Upper lobe of right lung (tissue), 1 donor: Measurements from ENCODE around the gene LRRC10B. TPM values are rescaled to one million over a fixed set of nuclear protein-coding genes. Genes with fewer than 3 reads are reported as not detected.

ENCODE experiments used
- ATAC-seq: fragments of 200-7000 bp; cut with Tn5 transposase; one replicate; pipeline ENCODE4 v1.9.1; 2020; ENCODE audit warnings: mild to moderate bottlenecking, moderate library complexity
- DNase-seq: peaks from one replicate; pipeline ENCODE4 v3.0.0-alpha.2; 2020
- H3K27ac ChIP-seq: fragments of 200-600 bp; one replicate; pipeline ENCODE4 v1.8.0; 2022
- H3K27me3 ChIP-seq: fragments of 200-600 bp; one replicate; pipeline ENCODE4 v1.8.0; 2022; ENCODE audit warnings: mild to moderate bottlenecking
- H3K36me3 ChIP-seq: fragments of 200-600 bp; one replicate; pipeline ENCODE4 v1.8.0; 2022
- H3K4me1 ChIP-seq: fragments of 200-600 bp; one replicate; pipeline ENCODE4 v1.8.0; 2022
- H3K4me3 ChIP-seq: fragments of 200-600 bp; one replicate; pipeline ENCODE4 v1.8.0; 2022; ENCODE audit warnings: mild to moderate bottlenecking
- H3K9me3 ChIP-seq: fragments of 200-600 bp; one replicate; pipeline ENCODE4 v1.8.0; 2022
- CTCF ChIP-seq: fragments of 200-600 bp; IDR thresholded peaks from one replicate; pipeline ENCODE4 v1.8.0; 2022; ENCODE audit warnings: antibody characterized with exemption
- intact Hi-C: fragments of 100-400 bp; cut with DNase I; formaldehyde crosslinking; loops from one replicate; pipeline ENCODE4 v1.11.0; 2022
- total RNA-seq: library from RNA; stranded (reverse); fragmentation: NEBNext Ultra II Directional; extraction: Animal tissue kit (Norgen Biotek cat#: 25700); gene quantifications from one replicate; pipeline ENCODE4 v1.2.1, GENCODE V29; 2021
- donor health status: DM: no; HTN: yes; CAD: no; lungs with severe emphysema.

Gene LRRC10B
- total RNA-seq, 1 donor from 2014 or later: 0.29 TPM

DNA sequence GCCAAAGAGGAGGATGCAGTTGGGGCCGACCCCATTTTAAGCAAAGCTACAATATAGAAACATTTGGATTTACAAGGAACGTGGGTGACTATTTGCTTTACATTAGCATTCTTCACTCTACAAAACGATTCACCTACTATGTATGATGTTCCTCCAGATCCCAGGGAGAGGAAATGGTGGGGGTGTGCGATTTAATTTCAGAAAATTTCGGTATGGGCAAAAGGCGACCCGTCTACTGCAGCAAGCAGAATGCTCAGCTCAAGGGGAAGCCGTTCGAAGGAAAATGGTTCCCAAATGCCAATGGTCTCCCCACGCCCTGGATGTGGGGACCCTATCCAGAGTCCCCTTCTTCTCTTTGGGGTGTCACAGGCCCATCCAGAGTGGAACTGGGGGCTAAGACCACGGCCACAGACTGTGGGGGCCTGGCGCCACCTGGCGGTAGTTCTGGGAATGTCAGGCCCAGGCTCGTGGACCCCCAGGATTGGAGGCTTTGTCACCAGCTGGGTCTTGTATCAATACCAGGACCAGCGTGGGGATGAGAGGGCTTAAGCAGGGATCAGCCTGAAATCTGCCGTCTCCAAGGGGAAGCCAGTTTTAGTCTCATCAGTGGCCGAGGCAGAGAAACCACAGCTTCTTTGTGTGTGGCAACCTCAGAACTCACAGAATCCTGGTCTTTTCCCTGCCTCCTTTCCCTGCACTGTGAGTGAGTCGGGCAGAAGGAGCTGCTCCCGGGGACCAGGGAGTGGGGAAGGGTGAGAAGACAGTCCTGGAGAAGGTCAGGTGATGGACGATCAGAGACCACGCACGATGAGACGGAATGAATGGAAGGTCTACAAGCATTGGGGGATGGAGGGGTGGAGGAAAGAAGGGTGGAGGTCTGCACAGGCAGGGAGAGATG lies 8.4 kb downstream of the LRRC10B start:
- Histone ChIP-seq H3K27me3 (no peaks in the 10 kb centered on the region), H3K9me3 (no peaks in the 10 kb centered on the region), H3K4me1 (peaks cover 7% of the 10 kb centered on the region), H3K36me3 (no peaks in the 10 kb centered on the region), H3K4me3 (no peak overlapping the region), H3K27ac (no peak overlapping the region)
- DNase-seq (no peak), ATAC-seq (peak; percentile 60)
- TF ChIP-seq CTCF: peak; percentile 96
- intact Hi-C loops: loop anchor here (10.0 kb wide), 1 partner anchor 1068 kb away; no protein-coding TSS in a partner anchor

DNA sequence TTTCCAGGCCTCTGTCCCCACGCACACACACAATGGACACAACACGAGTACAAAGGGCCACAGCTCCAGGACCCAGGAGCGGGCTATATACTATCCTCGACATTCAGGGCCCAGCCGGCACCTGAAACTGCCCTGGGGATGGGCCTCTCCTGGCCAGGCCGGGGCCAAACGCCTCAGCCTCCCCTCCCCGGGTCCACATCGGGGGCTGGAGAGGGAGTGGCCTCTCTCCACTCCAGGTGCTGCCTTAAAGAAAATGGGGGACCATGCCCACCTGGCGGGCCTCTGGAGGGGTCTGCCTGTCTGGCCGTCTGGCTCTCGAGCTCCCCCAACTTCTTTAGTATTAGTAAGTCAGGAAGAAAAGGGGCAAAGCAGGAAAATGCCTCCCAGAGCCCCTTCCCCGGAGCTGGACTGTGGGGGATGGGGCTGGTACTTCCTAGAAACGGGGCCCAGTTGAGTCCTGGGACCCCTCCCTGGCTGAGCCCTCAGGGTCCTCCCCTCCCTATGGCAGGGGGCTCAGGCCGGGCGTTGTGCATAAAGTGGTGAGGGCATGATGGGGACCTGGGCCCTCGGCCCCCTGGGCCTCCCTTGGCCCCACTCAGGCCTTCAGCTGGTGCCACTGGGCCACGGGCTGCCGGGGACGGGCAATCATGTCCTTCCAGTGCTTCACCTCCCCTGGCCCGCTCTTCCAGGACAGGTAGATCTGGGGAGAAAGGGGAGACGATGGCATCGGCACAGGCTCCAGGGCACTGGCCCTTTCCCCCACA lies 9.7 kb downstream of the LRRC10B start:
- Histone ChIP-seq H3K36me3 (no peaks in the 10 kb centered on the region), H3K4me1 (peaks cover 7% of the 10 kb centered on the region), H3K27me3 (no peaks in the 10 kb centered on the region), H3K27ac (no peak overlapping the region), H3K4me3 (no peak overlapping the region), H3K9me3 (no peaks in the 10 kb centered on the region)
- no peak for ATAC-seq
- intact Hi-C loops: loop anchor here (10.0 kb wide), 1 partner anchor 1067 kb away; no protein-coding TSS in a partner anchor
- no peak for DNase-seq
- TF ChIP-seq CTCF: no peak

GRCh38 chr11:61522881-61523280 lies 14.3 kb downstream of the LRRC10B start:
- no peaks in the 10 kb centered on the region for H3K27me3 ChIP-seq
- intact Hi-C loops: loop anchor here (10.0 kb wide), 1 partner anchor 48 kb away; no protein-coding TSS in a partner anchor
- H3K9me3 ChIP-seq: no peaks in the 10 kb centered on the region
- no peaks in the 10 kb centered on the region for H3K4me1 ChIP-seq
- no peaks in the 10 kb centered on the region for H3K36me3 ChIP-seq
- no peak for DNase-seq
- TF ChIP-seq CTCF: no peak
- no peak overlapping the region for H3K27ac ChIP-seq
- no peak overlapping the region for H3K4me3 ChIP-seq
- no peak for ATAC-seq

GRCh38 chr11:61524446-61524845 lies 15.9 kb downstream of the LRRC10B start:
- Histone ChIP-seq H3K9me3 (no peaks in the 10 kb centered on the region), H3K27ac (no peak overlapping the region), H3K4me3 (no peak overlapping the region), H3K27me3 (no peaks in the 10 kb centered on the region), H3K4me1 (peaks cover 3% of the 10 kb centered on the region), H3K36me3 (no peaks in the 10 kb centered on the region)
- no peak for TF ChIP-seq CTCF
- intact Hi-C loops: loop anchor here (10.0 kb wide), 1 partner anchor 50 kb away; no protein-coding TSS in a partner anchor
- DNase-seq (no peak), ATAC-seq (no peak)

DNA sequence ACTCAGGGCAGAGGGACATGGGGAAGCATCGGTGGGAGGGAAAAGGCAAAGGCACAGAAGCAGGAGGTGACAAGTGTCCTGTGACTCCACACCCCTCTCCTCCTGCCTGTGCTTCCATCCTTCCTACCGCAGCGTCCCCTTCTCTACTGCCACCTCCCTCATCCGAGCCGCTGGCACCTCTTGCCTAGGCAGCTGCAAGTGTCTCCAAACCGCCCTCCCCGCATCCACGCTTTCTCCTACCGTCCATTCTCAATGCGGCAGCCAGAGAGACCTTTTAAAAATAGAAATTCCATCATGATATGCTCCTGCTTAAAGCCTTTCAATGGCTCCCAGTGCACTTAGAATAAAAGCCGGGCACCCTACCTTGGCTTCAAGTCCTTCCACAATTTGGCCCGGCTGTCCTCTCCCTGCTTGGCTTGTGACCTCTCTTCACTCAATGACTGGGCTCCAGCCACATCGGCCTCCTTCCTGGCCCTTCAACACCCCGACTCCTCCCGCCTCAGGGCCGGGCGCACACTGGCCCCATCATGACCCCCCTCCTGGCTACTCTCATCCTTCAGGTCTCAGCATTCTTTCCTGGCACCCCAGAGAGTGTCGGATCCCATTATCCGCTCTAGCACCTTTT lies 16.5 kb downstream of the LRRC10B start:
- no peak for TF ChIP-seq CTCF
- H3K27ac ChIP-seq: no peak overlapping the region
- H3K36me3 ChIP-seq: no peaks in the 10 kb centered on the region
- H3K4me3 ChIP-seq: no peak overlapping the region
- no peak for DNase-seq
- no peak for ATAC-seq
- H3K4me1 ChIP-seq: peaks cover 7% of the 10 kb centered on the region
- no peaks in the 10 kb centered on the region for H3K27me3 ChIP-seq
- intact Hi-C loops: loop anchor here (10.0 kb wide), 1 partner anchor 50 kb away; no protein-coding TSS in a partner anchor
- no peaks in the 10 kb centered on the region for H3K9me3 ChIP-seq
